OCI-LY7 (cell line): Measurements from ENCODE around the gene SNX25. TPM values are rescaled to one million over a fixed set of nuclear protein-coding genes. Genes with fewer than 3 reads are reported as not detected.
A peak's percentile ranks its signal among the peaks of the same experiment; 100 is the strongest.

ENCODE experiments used
- BruUV-seq: library from RNA; stranded (reverse); fragments of 400-500 nt; replicated peaks from 2 replicates; lab custom pipeline; 2021; lab: Mats Ljungman, UMichigan
- CTCF ChIA-PET: fragments of 300-600 bp; sonication (Branson Sonifier 250); formaldehyde crosslinking; loops from one replicate; lab custom pipeline; 2022; ENCODE audit warnings: antibody characterized with exemption; ENCODE audit not compliant: unreplicated experiment; lab: Charles Lee
- POLR2A ChIA-PET: fragments of 300-600 bp; sonication (Branson Sonifier 250); formaldehyde crosslinking; loops from one replicate; lab custom pipeline; 2022; ENCODE audit warnings: antibody characterized with exemption; lab: Charles Lee
- DNase-seq: peaks from one replicate; pipeline ENCODE4 v3.0.0-alpha.2; 2015; ENCODE audit warnings: low spot score
- H2AFZ ChIP-seq: fragments of 200-600 bp; sonication (generic), shearing (Covaris generic); 2 replicates; pipeline ENCODE4 v1.6.1; 2014; ENCODE audit warnings: mild to moderate bottlenecking, antibody characterized with exemption, low read length, moderate library complexity
- H3K27ac ChIP-seq: fragments of 200-600 bp; sonication (generic); 2 replicates; pipeline ENCODE4 v1.5.1; 2014; ENCODE audit warnings: mixed run types, low read depth, mild to moderate bottlenecking, moderate library complexity, low read length, inconsistent platforms; ENCODE audit not compliant: poor library complexity, severe bottlenecking
- H3K36me3 ChIP-seq: fragments of 200-600 bp; sonication (generic); 2 replicates; pipeline ENCODE4 v1.6.1; 2014; ENCODE audit warnings: mild to moderate bottlenecking, antibody characterized with exemption, low read length, moderate library complexity, mixed read lengths; ENCODE audit not compliant: insufficient read depth
- H3K4me1 ChIP-seq: fragments of 200-600 bp; sonication (generic); 2 replicates; pipeline ENCODE4 v1.5.1; 2014; ENCODE audit warnings: mild to moderate bottlenecking, low read length; ENCODE audit not compliant: insufficient read depth, poor library complexity, severe bottlenecking
- H3K4me2 ChIP-seq: fragments of 200-600 bp; sonication (generic); 2 replicates; pipeline ENCODE4 v1.6.1; 2014; ENCODE audit warnings: mild to moderate bottlenecking, low read length
- H3K4me3 ChIP-seq: fragments of 200-600 bp; sonication (generic); 2 replicates; pipeline ENCODE4 v1.5.1; 2014; ENCODE audit warnings: mild to moderate bottlenecking, low read depth, low read length; ENCODE audit not compliant: poor library complexity, severe bottlenecking
- H3K79me2 ChIP-seq: fragments of 200-600 bp; sonication (generic); 2 replicates; pipeline ENCODE4 v1.6.1; 2016; ENCODE audit warnings: low read depth, mild to moderate bottlenecking, low read length, moderate library complexity, mixed read lengths; ENCODE audit not compliant: insufficient read depth
- H3K9me2 ChIP-seq: fragments of 200-600 bp; sonication (generic); 2 replicates; pipeline ENCODE4 v1.6.1; 2016; ENCODE audit warnings: mild to moderate bottlenecking, low read length, mixed read lengths; ENCODE audit not compliant: insufficient read depth
- H3K9me3 ChIP-seq: fragments of 200-600 bp; sonication (generic); 2 replicates; pipeline ENCODE4 v1.6.1; 2014; ENCODE audit warnings: mild to moderate bottlenecking, mixed run types, low read length, mixed read lengths
- H4K20me1 ChIP-seq: fragments of 200-600 bp; sonication (generic); 2 replicates; pipeline ENCODE4 v1.6.1; 2014; ENCODE audit warnings: mild to moderate bottlenecking, antibody characterized with exemption, low read length, moderate library complexity, mixed read lengths; ENCODE audit not compliant: insufficient read depth
- CTCF ChIP-seq: fragments of 200-600 bp; sonication (generic); conservative IDR thresholded peaks from 2 replicates; pipeline ENCODE4 v1.5.1; 2014; ENCODE audit warnings: mild to moderate bottlenecking, antibody characterized with exemption, low read length, moderate library complexity, mixed read lengths
- EZH2phosphoT487 ChIP-seq: fragments of 200-600 bp; sonication (generic); IDR thresholded peaks from 2 replicates; pipeline ENCODE4 v1.6.1; 2018; ENCODE audit warnings: low read depth, borderline replicate concordance, mild to moderate bottlenecking, mixed run types, antibody characterized with exemption, low read length, moderate library complexity, mixed read lengths
- intact Hi-C: fragments of 100-400 bp; cut with micrococcal nuclease; formaldehyde crosslinking; loops from one replicate; pipeline ENCODE4 v1.10.0; 2022; ENCODE audit not compliant: unreplicated experiment
- total RNA-seq, 2 experiments: library from RNA; depleted of rRNA in 1 of 2; stranded (reverse); fragments of >200 nt in 1 of 2; shearing (Covaris generic) in 1 of 2; gene quantifications; 2 replicates each; pipeline ENCODE4 v1.2.3, GENCODE V29; 2014 to 2022

Gene SNX25
- total RNA-seq, 2 experiments from 2014 or later: 33.7 to 55.6 TPM

GRCh38 chr4:185219551-185220344 is 10.3 kb downstream of the SNX25 start:
- Histone ChIP-seq H3K79me2 (peaks cover 78% of the 10 kb centered on the region), H4K20me1 (no peaks in the 10 kb centered on the region), H3K27ac (peak overlapping the region; percentile 68), H3K4me1 (peaks cover 58% of the 10 kb centered on the region), H3K36me3 (peaks cover 26% of the 10 kb centered on the region), H3K4me2 (peak overlapping the region; percentile 79), H3K4me3 (peak overlapping the region; percentile 57), H2AFZ (0 out of 2 replicates have a peak overlapping the region, but pooled peaks have one; percentile 40), H3K9me2 (no peaks in the 10 kb centered on the region), H3K9me3 (no peaks in the 10 kb centered on the region)
- TF ChIP-seq EZH2phosphoT487: no peak
- TF ChIP-seq CTCF: no peak
- DNase-seq: peak; percentile 65
- intact Hi-C loops: loop anchor here (2.0 kb wide), 1 partner anchor 47 kb away; no protein-coding TSS in a partner anchor
- BruUV-seq: no TSS peak
- ChIA-PET CTCF (interaction anchor here (0.8 kb wide), 1 partner anchor 34 kb away, joined by 3 read pairs; no protein-coding TSS in a partner anchor), POLR2A (interaction anchor here (0.6 to 2.7 kb wide), 17 partner anchors 12 to 486 kb away, joined by 3 to 12 read pairs (median 4); partner anchors contain the start of gene CENPU)

GRCh38 chr4:185221491-185221890 is 12.1 kb downstream of the SNX25 start:
- no peak overlapping the region for H3K4me2 ChIP-seq
- H3K4me1 ChIP-seq: peaks cover 40% of the 10 kb centered on the region
- H3K4me3 ChIP-seq: no peak overlapping the region
- H3K9me2 ChIP-seq: no peaks in the 10 kb centered on the region
- BruUV-seq: no TSS peak
- ChIA-PET CTCF (no interaction called here), POLR2A (interaction anchor here (0.5 to 1.1 kb wide), 8 partner anchors 8 to 892 kb away, joined by 3 to 6 read pairs (median 3); no protein-coding TSS in a partner anchor)
- TF ChIP-seq EZH2phosphoT487 (no peak), CTCF (no peak)
- no peak overlapping the region for H2AFZ ChIP-seq
- H3K79me2 ChIP-seq: peaks cover 76% of the 10 kb centered on the region
- H4K20me1 ChIP-seq: no peaks in the 10 kb centered on the region
- H3K27ac ChIP-seq: no peak overlapping the region
- no peak for DNase-seq
- H3K9me3 ChIP-seq: no peaks in the 10 kb centered on the region
- intact Hi-C loops: no loop called here
- peaks cover 15% of the 10 kb centered on the region for H3K36me3 ChIP-seq
